HTR-8/SVneo (cell line): ENCODE data around the gene GRSF1.
"Not testable (repeated sequence)": the region's sequence is repeated elsewhere in the genome, so short reads cannot be mapped to it uniquely, and the experiment has no call there.

Source experiments
- DNase-seq: peaks from one replicate; pipeline ENCODE4 v3.0.0; 2011; ENCODE audit warnings: low spot score, mixed read lengths; ENCODE audit not compliant: insufficient read length
- FAIRE-seq: peaks from 2 replicates; lab custom pipeline; 2011; peaks lifted over from hg19 to GRCh38; lab: Jason Lieb, UNC

Gene GRSF1

DNA sequence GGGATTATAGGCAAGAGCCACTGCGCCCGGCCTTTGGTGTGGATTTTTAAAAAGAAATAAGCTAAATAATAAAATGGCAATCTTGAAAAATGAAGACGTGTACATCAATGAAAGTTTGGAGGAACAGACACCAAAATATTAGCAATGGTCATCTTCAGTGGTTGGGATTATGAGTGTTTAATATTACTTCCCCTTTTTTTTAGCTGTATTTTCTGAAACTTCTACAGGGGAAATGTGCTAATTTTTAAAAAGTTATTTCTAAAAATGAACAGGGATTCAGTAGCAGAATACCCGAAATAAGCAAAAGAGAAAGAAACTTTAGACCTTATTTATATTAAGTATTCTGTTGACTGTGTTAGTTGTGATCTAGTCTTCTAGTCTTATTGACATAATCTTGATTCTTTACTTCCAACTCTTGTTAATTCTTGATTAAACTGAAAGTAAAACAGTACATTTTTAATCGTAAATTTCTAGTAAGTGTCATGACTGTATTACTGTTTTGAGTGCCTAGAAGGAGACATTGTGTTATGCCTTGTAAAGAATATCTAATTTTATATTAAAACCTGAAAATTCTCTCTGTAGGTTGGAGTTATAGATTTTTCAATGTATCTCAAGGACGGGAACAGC lies 66.6 kb downstream of the GRSF1 start:
- no peak for FAIRE-seq
- DNase-seq: no peak

DNA sequence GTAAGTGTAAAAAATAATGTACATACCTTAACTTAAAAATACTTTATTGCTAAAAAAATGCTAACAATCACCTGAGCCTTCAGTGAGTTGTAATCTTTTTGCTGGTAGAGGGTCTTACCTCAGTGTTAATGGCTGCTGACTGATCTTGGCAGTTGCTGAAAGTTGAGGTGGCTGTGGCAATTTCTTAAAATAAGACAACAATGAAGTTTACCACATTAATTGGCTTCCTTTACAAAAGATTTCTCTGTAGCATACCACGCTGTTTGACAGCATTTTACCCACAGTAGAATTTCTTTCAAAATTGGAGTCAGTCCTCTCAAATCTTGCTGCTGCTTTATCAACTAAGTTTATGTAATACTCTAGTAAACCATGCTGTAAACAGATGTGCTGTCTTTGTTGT lies 70.3 kb downstream of the GRSF1 start:
- not testable (repeated sequence) for DNase-seq, FAIRE-seq

DNA sequence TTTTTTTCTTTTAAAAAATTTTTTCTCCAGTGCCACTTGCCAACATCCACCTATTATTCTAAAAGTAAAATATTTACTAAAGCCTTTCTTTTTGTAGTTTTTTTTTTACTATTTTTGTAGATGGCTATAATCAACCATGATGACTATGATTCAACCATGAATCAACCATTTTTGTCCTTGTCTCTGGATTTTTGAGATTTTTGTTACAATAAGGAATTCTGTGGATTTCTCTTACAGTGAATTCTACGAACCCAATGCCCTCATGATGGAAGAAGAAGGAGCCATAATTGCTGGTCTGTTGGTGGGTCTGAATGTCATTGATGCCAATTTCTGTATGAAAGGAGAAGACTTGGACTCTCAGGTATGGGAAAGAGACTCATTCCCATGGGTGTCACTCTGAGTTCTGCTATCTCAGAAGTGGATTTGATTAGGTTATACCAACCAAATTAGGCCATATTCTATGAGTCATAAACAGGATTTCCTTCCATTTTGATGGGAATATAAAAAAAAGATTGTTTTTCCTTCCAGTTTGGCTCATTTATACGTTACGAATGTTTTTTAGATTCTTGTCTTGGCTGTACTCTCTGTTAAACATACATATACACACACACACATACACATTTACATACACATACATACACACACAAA lies 71.3 kb downstream of the GRSF1 start:
- FAIRE-seq: no peak
- no peak for DNase-seq
